ENCODE data around the gene TMBIM4.
"Not testable (repeated sequence)": the region's sequence is repeated elsewhere in the genome, so short reads cannot be mapped to it uniquely, and the experiment has no call there.

Gene TMBIM4

DNA sequence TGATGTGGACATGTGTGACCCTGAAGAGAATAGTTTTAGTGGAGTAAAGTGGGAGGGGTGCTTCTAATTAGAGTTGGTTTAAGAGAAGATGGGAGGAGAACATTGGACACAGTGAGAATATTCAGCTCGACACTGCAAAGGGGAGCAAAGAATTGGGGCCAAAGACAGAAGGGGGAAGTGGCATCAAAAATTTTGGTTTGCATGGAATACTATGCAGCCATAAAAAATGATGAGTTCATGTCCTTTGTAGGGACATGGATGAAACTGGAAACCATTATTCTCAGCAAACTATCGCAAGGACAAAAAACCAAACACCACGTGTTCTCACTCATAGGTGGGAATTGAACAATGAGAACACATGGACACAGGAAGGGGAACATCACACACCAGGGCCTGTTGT, 15.0 kb upstream of the TMBIM4 start:
- not testable (repeated sequence) for DNase-seq (ENCODE audit: low read depth, low spot score)

DNA sequence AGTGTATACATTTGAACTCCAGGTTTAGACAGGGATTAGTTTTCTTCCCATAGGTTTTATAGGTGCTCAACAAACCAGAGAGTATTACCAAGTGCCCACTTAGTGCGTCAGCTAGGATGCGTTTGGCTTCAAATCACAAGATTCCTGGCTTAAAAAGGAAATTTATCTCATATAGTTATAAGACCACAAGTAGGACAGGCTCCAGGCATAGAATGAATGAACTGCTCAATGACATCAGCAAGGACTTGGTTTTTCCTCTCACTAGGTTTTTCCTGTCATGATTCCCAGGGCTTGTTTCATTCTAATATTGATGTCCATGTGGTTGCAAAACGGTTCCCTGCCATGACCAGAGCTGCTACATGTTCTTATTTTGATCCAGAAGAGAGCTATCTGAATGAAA, 13.2 kb upstream of the TMBIM4 start:
- DNase-seq (ENCODE audit: low read depth, low spot score), result no peak

DNA sequence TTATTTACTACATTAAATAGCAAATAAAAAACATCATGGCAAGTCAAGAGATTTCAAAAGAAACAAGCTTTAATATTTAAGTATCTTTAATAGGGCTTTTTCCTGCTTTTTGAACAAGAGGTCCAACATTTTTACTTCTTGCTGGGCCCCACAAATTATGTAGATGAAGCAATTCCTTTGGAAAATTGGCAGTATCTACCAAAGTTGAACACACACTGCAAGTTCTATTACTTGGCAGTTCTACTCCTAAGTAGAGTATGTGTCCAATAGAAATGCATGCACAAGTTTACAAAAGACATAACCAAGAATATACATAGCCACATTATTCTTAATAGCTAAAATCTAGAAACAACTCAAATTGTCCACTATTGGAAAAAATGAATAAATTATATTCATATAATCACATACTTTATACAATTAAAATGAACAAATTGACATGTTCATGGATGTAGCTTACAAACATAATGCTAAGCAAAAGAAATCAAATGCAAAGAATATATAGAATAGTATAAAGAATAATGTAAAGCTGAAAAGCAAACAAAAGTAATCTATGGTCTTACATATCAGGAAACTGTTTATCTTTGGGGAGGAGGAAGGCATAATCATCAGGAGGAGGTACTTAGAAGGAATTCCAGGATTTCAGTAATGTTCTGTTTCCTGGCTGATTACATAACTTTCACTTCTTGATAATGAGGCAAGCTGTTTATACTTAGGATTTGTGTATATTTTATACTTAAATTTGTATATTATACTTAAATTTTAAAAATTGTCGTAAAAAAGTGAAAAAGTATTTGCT, 6.5 kb upstream of the TMBIM4 start:
- DNase-seq (ENCODE audit: low read depth, low spot score), result no peak

DNA sequence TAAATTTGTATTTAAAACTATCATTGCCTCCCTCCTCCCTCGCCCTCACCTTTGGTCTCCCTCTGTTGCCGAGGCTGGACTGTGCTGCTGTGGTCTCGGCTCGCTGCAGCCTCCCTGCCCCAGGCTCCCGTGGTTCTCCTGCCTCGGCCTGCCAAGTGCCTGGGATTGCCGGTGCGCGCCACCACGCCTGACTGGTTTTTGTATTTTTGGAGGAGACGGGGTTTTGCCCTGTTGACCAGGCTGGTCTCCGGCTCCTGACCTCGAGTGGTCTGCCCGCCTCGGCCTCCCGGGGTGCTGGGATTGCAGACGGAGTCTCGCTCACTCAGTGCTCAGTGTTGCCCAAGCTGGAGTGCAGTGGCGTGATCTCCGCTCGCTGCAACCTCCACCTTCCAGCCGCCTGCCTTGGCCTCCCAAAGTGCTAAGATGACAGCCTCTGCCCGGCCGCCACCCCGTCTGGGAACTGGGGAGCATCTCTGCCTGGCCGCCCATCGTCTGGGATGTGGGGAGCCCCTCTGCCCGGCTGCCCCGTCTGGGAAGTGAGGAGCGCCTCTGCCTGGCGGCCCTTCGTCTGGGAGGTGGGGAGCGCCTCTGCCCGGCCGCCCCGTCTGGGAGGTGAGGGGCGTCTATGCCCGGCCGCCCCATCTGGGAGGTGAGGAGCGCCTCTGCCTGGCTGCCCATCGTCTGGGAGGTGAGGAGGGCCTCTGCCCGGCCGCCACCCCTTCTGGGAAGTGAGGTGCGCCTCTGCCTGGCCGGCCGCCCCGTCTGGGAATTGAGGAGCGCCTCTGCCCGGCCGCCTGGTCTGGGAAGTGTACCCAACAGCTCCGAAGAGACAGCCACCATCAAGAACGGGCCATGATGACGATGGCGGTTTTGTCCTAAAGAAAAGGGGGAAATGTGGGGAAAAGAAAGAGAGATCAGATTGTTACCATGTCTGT, 4.9 kb upstream of the TMBIM4 start:
- DNase-seq (ENCODE audit: low read depth, low spot score), result not testable (repeated sequence)

DNA sequence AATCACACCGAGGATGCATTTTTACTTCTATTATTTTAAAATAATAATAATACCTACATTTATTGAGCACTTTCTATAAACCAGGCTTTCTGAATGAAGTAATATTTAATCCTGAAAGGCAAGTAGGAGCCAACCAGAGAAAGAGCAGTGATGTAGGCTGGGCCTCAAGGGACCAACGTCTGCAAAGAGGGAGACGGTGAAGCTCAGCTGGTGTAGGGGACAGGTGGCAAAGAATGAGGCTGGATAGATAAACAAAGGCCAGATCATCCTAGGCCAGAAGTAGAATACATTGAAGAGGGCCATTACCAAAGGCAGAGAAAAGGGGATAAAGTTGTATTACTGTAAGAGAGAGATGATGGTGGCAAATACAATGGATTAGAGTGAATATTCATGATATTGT, 810 bp upstream of the TMBIM4 start:
- no peak for DNase-seq (ENCODE audit: low read depth, low spot score)

DNA sequence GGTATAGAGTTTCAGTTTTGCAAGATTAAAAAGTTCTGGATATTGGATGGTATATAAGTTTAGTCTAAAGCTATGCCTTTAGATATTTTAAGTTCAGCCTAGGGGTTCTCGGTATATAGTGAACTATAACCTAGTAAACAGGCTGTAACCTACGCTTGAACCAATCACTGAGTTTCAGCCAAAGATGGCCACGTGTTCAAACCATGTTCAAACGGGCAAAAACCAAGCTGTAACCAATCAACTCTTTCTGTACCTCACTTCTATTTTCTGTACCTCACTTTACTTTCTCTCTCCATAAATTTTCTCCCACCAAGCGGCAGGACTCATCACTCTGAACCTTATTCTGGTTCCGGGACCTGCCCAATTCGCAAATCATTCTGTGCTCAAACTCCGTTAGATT, 1.4 kb downstream of the TMBIM4 start:
- DNase-seq (ENCODE audit: low read depth, low spot score), result no peak

DNA sequence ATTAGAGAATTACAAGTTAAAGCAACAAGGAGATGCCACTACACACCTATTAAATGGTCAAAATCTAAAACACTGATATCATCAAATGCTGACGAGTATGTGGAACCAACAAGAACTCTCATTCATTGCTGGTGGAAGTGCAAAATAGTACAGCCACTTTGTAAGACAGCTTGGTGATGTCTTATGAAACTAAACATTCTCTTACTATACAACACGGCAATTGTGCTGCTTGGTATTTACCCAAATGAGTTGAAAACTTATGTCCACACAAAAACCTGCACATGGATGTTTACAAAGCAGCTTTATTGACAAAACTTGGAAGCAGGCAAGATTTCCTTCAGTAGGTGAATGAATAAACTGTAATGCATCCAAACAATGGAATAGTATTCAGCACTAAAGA, 3.2 kb downstream of the TMBIM4 start:
- DNase-seq (ENCODE audit: low read depth, low spot score), result no peak

DNA sequence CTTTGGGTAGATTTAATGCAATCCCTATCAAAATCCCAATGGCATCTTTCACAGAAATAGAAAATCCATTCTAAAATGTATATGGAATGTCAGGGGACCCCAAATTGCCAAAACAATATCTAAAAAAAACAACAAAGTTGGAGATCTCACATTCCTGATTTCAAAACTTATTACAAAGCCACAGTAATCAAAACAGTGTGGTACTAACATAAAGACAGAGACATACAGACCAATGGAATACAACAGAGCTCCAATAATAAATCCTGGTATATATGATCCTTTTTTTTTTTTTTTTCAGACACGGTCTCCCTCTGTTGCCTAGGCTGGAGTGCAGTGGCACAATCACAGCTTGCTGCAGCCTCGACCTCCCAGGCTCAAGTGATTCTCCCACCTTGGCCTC, 4.7 kb downstream of the TMBIM4 start:
- no peak for DNase-seq (ENCODE audit: low read depth, low spot score)

DNA sequence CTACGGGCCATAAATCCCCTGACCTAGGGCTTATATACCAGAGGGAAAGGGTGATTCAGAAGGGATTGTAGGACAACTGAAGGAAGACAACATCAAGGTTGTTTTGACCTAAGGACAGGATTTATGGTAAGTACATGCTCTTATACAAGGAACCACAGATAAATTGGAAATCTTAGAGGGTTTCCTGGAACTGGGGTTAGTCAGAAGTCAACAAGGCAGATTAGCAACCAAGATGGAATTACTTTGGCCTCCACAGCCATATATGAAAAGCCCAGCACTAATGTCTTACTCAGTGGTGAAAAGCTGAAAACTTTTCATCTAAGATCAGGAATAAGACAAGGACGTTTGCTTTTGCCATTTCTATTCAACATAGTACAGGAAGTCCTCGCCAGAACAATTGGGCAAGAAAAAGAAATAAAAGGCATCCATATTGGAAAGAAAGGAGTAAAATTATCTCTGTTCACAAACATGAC, 5.4 kb downstream of the TMBIM4 start:
- DNase-seq (ENCODE audit: low read depth, low spot score), result no peak

DNA sequence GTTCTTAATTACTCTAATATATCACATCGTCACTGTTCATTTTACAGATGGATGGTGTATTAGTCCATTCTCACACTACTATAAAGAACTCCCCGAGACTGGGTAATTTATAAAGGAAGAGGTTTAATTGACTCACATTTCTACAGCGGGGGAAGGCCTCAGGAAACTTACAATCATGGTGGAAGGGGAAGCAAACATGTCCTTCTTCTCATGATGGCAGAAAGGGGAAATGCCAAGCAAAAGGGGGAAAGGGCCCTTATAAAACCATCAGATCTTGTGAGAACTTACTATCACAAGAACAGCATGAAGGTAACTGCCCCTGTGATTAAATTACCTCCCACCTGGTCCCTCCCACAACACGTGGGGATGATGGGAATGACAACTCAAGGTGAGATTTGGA, 6.5 kb downstream of the TMBIM4 start:
- DNase-seq (ENCODE audit: low read depth, low spot score), result no peak

DNA sequence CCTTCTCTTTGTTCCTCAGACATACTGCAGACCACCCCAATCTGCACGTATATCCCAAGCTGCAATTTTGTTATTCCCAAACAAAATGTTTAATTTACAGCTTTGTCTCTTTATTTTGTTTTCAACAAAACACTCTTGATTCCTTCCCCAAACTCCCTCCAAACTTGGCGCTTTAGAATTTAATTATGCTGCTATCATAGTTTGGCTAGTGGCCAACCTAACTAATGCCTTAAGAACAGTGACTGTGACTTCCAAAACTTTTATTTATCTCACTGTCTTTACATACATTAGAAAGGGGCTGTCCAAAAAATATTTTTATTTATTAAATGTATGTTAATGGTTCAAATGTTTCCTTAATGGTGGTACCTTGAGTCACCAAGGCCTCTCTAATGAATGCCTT, 7.1 kb downstream of the TMBIM4 start:
- DNase-seq (ENCODE audit: low read depth, low spot score), result no peak

DNA sequence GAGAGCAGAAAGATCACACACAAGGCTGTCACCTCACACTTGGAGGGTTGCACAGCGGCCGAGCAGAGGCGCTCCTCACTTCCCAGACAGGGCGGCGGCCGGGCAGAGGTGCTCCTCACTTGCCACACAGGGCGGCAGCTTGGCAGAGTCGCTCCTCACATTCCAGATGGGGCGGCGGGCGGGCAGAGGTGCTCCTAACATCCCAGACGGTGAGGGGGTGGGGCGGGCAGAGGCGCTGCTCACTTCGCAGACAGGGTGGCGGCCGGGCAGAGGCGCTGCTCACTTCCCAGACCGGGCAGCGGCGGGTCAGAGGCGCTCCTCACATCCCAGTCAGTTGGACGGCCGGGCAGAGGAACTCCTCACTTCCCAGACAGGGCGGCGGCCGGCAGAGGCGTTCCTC, 9.1 kb downstream of the TMBIM4 start:
- DNase-seq (ENCODE audit: low read depth, low spot score), result no peak

DNA sequence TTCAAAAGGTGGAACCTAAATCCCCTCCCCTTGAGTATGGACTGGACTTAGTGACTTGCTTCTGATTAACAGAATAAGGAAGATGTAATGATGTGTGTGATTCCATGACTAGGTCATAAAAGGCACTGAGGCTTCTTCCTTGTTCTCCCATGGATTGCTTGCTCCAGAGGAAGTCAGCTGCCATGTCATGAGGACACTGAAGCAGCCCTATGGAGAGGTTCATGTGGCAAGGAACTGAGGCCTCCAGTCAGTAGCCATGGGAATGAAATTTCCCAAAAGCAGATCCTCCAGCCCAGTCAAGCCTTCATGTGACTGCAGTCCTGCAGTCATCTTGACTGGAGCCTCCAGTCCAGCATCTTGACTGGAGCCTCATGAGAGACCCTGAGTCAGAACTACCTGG, 10.7 kb downstream of the TMBIM4 start:
- DNase-seq (ENCODE audit: low read depth, low spot score), result no peak

DNA sequence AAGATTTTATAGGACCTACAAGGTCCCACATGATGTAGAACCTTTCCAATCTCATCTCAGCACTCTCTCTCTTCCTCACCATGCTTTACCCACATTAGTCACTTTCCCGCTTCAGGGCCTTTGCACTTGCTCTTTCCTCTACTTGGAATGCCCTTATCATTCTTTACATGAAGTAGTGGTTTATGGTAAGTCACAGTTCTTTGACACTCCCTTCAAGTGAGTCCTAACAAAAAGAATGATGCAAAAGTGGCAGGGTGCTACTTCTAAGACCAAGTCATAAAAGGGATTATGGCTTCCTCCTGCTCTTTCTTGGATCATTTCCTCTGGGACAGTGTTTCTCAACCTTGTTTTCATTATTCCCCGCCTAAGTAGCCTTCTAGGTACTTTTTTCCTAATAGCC, 13.1 kb downstream of the TMBIM4 start:
- no peak for DNase-seq (ENCODE audit: low read depth, low spot score)

DNA sequence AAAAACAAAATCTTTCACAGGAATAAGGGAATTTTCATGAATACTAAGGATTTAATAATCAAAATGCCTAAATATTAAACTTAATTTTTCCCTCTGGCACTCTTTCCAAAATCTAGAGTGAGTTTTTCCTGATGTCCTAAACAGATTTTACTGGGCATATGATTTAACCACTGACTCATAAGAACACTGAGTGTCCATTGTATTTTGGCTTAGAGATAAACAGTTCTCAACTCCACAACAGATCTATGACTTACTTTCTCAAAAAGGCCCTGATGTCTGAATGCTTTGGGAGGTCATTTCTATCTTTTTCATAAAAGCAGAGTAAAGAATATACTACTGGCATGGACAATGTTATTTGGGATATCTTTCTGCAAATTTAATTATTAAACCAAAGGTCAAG, 15.0 kb downstream of the TMBIM4 start:
- no peak for DNase-seq (ENCODE audit: low read depth, low spot score)

DNA sequence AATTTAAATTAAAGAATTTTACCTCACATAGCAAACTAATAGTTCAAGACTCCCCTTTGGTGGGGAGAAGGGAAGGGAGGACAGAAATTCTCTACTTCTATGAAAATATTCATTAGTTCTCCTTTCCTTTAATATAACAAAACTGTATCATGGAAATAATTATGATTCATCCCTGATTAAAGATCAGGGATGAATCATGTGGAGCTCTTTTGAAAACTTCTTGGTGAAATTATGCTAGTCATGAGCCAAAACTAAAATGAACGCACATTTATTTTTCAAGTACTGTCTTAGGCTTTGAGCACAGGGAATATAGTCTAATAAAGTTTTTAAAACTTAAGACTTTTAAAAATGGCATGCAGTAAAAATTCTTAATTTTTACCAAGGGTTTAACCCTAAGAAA, 17.1 kb downstream of the TMBIM4 start:
- DNase-seq (ENCODE audit: low read depth, low spot score), result no peak

DNA sequence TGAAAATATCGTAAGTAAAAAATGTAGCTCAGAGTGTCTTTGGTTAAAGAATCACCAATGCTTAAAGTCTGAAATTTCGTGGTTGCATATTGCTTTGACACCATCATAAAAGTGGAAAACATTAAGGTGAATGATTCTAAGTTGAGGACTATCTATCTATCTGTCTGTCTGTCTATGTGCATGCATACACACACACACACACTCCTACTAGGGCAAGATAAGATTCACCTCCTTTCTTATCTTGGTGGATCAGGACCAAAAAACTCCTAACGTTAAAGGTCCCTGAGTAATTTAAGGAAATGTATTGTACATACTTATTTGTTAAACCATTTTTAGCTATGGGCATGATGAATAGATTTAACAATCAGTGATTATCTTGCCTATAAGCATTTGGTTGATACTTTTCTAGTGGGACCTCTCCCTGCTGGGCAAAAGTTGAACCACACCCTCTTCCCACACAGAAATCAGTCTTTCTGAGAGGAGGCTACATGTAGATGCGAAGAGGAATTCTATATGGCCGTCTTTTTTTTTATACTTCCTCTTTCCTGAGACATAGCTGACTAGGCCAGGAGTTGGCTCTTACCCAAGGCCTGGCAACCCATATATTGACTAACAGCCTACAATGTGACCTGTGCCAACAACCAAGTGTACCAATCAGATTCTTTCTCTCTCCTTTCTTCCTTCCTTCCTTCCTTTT, 19.9 kb downstream of the TMBIM4 start:
- no peak for DNase-seq (ENCODE audit: low read depth, low spot score)

DNA sequence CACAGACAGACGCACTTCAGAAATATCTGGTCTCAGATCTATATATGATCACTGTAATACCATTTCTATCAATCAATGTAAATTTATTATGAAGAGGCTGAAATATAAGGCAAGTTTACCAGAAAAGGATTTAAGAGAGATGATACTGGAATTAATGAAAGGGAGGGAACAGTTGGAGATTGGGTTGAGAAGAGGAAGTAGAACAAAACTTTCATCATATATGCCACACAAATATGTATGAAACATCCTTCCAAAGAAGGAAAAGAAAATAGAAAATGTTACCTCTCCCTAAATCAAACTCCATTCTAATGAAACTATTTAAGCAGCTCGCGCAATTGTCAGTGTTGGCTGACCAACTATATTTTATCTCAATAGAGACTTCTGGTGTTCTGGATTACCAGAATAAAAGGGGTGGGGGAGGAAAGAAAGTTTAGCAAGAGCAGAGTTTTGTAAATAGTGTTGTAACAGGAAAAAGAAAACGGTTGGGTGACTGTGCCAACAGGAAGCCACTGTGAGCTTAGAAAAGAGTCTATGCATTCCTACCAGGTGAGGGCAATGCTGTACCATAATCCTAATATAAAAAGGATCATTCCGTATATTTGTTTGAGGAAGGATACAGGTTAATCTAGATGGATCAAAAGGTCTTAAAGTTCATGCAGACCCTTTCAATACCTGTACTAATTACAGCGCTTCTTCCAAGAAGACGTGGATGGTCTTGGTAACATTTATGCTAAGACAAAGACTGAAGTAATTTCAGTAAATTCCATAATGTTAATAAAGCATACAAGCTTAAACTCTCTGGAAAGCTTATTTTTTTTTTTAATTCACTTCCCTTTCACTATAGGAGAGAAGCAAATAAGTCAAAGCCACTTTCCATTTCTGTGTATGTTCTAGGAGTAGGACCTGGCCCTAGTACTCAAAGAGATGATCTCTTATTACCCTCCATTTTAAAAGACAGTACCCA, 24.7 kb downstream of the TMBIM4 start:
- no peak for DNase-seq (ENCODE audit: low read depth, low spot score)

DNA sequence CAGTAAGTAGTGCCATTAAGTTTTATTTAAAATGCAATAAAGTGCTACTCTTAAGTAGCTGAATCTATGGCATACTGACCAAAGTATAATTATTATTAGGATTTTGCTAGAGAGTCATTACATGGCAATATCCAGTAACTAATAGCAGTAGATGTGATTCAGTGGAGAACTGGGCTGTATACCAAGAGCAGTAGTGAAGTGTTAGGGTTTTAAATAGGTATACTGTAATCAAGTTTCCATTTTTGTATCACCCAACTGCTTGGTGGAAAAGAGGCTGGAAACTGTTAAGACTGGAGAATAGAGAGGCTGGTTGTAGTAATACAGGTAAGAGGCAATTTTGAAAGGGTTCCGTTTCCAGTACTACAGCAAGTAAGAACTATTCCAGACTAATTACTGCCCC, 25.9 kb downstream of the TMBIM4 start:
- no peak for DNase-seq (ENCODE audit: low read depth, low spot score)

DNA sequence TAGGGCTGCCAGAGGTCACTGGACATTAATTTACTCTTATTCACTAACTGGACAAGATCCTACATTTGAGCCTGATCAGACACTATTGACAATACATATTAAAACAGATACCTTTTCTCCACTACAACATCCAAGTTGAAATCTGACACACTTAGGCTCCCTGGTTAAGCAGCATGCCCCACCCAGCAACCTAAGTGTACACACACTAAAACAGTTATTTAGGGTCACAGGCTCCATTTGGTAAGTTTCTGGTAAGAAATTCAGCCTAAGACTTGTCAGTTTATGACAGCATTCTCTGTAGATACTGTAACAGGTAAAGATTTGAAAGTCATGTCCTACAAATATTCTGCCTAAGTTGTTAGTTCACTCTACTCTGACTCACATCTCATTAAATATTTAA, 27.0 kb downstream of the TMBIM4 start:
- no peak for DNase-seq (ENCODE audit: low read depth, low spot score)

DNA sequence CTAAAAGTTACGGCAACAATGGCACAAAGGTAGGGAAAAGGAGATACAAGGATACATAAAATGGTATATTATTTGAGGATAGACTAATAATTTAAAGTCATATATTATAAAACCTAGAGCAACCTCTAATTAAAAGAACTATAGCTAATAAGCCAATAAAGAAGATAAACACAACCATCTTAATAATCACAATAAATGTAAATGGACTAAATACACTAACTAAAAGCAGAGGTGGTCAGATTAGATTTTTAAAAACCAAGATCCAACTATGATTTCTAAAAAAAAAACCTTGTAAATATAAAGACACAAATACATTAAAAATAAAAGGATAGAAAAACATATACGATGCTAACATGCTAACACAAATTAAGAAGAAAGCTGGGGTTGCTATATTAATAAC, 28.5 kb downstream of the TMBIM4 start:
- no peak for DNase-seq (ENCODE audit: low read depth, low spot score)

Measured in smooth muscle cell of the brain vasculature (primary cell).